AG09309 (cell line): Measurements from ENCODE around the gene UCHL5.
A peak's percentile ranks its signal among the peaks of the same experiment; 100 is the strongest.

Source experiments
- DNase-seq: peaks from one replicate; pipeline ENCODE4 v3.0.0-alpha.2; 2010; ENCODE audit warnings: low read depth
- H3K4me3 ChIP-seq: 2 replicates; pipeline ENCODE4 v1.5.1; 2011; ENCODE audit warnings: mild to moderate bottlenecking, low read depth, low read length, moderate library complexity; ENCODE audit not compliant: control insufficient read depth
- TF ChIP-seq, protein P1 (sequence below): IDR thresholded peaks from 2 replicates; pipeline ENCODE4 v1.5.1; 2011; ENCODE audit warnings: mild to moderate bottlenecking, low read depth, low read length, inconsistent platforms; ENCODE audit not compliant: insufficient read depth, control insufficient read depth; ENCODE audit errors: missing control alignments

The UCHL5 gene

DNA sequence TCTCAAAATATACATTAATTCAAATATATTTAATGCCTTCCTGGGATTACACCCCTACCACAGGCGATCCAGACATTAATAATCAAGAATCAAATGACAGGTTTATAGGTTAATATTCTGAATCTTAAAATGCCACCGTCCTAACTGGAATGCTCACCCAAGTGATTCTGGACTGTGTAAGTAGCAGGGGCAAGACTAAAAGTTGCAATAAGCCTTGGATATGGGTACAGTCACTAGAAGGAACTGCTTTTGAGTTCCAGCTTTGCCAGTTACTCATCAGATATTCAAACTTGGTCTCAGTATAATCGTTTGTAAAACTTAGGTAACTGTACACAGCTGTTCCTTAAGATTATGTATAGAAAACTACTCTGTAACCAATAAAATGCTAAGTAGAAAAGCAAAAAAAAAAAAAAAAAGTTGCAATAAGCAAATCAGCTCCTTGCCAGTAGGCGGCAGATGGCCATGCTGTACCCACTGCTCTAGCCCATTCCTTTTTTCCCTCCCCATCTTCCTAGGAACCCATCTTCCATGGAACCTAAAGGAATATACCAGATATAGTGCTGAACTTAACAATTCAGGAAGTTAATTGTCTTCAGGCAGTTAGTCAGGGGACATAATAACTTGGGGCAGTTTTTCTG is 10.7 kb upstream of the UCHL5 start:
- no peak overlapping the region for H3K4me3 ChIP-seq
- DNase-seq = no peak

GRCh38 chr1:193068013-193068412 is 8.9 kb upstream of the UCHL5 start:
- TF ChIP-seq, protein P1, sequence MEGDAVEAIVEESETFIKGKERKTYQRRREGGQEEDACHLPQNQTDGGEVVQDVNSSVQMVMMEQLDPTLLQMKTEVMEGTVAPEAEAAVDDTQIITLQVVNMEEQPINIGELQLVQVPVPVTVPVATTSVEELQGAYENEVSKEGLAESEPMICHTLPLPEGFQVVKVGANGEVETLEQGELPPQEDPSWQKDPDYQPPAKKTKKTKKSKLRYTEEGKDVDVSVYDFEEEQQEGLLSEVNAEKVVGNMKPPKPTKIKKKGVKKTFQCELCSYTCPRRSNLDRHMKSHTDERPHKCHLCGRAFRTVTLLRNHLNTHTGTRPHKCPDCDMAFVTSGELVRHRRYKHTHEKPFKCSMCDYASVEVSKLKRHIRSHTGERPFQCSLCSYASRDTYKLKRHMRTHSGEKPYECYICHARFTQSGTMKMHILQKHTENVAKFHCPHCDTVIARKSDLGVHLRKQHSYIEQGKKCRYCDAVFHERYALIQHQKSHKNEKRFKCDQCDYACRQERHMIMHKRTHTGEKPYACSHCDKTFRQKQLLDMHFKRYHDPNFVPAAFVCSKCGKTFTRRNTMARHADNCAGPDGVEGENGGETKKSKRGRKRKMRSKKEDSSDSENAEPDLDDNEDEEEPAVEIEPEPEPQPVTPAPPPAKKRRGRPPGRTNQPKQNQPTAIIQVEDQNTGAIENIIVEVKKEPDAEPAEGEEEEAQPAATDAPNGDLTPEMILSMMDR = no peak
- no peak overlapping the region for H3K4me3 ChIP-seq
- no peak for DNase-seq

More for the DNA sequence above, 10.7 kb upstream of the UCHL5 start:
- TF ChIP-seq, protein P1 = peak; percentile 16

DNA sequence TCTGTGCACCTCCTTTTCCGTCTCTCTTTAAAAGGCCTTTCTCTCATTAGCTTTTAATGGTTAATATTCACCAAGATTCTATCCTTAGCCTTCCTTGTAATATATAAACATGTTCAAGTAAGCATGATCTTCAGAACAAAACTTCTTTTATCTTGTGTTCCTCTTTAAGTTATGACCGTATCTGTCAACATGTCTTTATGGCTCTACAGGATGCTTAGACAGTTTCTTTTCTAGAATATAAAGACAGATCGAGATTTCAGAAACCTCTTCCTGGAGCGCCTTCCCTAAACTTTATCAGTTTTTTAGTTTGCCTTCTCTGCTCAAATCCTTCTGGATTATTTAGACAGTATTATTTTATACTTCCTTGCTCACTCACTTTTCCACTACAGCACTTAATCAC is 7.4 kb upstream of the UCHL5 start:
- TF ChIP-seq, protein P1 = no peak
- DNase-seq = no peak
- H3K4me3 ChIP-seq = no peak overlapping the region

GRCh38 chr1:193065954-193066353 is 6.8 kb upstream of the UCHL5 start:
- TF ChIP-seq, protein P1 = no peak
- DNase-seq = no peak
- H3K4me3 ChIP-seq = no peak overlapping the region

GRCh38 chr1:193062698-193063463 is 3.7 kb upstream of the UCHL5 start:
- TF ChIP-seq, protein P1 = no peak
- DNase-seq = no peak
- H3K4me3 ChIP-seq = no peak overlapping the region

DNA sequence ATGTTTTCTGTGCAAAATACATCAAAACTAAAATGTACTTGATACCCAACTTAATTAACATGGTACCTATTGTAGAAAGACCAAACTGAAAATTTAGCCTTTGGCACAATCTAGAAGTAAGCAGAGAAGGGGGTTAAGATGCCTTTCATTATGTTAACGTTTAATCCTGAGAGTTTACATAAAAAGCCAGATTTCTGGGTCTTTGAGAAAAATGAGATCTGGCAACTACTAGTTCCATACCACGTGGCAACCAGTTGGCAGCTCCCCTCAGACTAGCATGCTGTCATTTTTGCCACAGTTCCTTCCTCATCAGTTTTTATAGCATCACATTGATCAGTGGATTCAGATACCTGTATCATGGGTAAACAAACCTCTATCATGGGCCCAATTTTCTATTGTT is 1.8 kb upstream of the UCHL5 start:
- TF ChIP-seq, protein P1 = no peak
- no peak for DNase-seq
- peak overlapping the region; percentile 70 for H3K4me3 ChIP-seq
